Measurements from ENCODE around the gene TBC1D1. TPM values are rescaled to one million over a fixed set of nuclear protein-coding genes. Genes with fewer than 3 reads are reported as not detected.
A peak's percentile ranks its signal among the peaks of the same experiment; 100 is the strongest.

The TBC1D1 gene
- total RNA-seq, 1 donor from 2014 or later = 56.5 TPM

DNA sequence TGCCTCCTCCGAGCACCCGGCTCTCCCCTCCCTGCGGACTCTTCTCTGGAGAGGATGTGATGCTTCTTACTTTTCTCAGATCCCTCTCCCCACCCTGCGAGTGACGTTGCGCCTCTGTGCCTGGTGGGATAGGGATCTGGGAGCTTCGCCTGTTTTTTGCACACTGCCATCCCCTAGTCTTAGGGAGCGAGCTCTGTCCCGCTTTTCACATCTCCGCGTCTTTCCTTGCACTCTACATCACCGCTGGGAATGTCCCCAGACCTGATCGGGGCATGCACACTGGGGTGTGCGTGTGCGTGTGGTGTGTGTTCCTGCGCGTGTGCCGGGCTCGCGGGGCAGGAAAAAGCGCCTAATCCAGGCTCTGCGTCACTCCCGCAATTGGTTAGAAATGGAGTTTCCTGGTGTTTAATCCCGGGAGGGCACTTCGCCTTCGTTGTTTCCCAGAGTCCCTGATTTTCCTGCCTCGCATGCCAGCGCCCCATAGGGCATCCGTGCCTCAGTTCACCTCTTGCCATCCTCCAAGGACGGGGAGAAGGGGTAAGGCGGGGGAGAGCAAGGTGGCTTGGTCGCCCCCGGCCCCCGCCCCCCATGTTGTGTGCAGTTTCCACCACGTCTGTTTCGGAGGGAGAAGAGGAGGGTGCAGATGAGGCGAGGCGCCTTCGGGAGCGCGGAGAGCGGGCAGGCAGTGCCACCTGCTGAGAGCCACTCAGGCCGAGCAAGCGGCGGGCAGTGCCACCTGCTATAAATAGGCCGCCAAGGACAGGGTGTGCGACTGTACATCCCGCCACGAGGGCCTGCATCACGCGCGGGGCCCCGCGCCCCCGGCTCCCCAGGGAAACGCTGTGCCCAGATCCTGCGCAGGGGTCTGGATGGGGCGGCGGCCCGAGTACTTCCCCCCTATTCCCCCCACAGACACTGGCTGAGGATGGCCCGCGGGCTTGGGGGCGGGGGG is 759 bp upstream of the TBC1D1 start:
- Histone ChIP-seq H3K27ac (peak overlapping the region; percentile 84), H3K4me3 (peak overlapping the region; percentile 87), H3K4me1 (peaks cover 35% of the 10 kb centered on the region), H3K36me3 (no peaks in the 10 kb centered on the region), H3K9me3 (no peaks in the 10 kb centered on the region), H3K27me3 (ENCODE audit: low read depth) (no peaks in the 10 kb centered on the region)
- intact Hi-C loops (cut with DNase I) = no loop called here
- peak; percentile 86 for DNase-seq
- TF ChIP-seq, protein P1, sequence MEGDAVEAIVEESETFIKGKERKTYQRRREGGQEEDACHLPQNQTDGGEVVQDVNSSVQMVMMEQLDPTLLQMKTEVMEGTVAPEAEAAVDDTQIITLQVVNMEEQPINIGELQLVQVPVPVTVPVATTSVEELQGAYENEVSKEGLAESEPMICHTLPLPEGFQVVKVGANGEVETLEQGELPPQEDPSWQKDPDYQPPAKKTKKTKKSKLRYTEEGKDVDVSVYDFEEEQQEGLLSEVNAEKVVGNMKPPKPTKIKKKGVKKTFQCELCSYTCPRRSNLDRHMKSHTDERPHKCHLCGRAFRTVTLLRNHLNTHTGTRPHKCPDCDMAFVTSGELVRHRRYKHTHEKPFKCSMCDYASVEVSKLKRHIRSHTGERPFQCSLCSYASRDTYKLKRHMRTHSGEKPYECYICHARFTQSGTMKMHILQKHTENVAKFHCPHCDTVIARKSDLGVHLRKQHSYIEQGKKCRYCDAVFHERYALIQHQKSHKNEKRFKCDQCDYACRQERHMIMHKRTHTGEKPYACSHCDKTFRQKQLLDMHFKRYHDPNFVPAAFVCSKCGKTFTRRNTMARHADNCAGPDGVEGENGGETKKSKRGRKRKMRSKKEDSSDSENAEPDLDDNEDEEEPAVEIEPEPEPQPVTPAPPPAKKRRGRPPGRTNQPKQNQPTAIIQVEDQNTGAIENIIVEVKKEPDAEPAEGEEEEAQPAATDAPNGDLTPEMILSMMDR (IDR thresholded peaks at IDR 0.05) = no peak
- peak; percentile 90 to 94 for ATAC-seq

DNA sequence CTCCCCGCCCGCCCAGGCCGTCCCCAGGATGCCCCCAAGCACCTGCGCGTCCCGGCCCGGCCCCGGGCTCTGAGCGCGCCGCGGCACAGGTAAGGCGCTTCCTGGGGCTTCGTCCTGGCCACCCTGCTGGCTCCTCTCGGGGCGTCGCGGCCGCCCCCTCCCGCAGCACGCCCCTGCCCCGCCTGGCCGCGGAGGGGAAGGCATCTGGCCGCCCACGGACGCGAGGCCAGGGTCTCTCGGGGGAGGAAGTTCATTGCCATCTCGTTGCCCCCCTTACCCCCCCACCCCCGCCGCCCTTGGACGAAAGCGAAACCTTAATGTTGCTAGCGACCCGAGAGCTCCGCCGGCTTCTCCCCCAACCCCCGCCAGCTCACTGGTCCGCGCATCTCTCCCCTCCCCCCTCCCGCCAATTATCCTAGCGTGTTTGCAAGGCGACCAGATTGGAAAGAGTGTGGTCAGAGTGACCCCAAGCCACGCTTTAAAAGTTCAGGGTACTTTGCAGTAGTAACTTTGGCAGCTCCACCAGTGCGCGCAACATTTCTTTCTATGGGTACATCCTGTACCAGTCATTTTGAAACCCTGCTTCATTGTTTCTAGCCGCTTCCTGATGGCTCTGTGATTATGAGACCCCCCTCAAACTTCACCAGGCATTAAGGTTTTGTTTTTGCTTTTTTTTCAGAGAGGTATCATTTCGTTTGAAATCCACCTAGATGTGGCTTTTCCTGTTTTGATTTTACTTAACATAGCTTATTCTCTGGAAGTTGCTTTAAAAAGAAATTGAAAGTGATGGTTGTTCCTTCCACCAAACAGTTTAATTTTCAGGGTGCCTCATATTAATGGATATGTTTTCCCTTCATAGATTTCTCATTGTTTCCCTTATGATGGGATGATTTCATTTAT is 626 bp downstream of the TBC1D1 start:
- DNase-seq = peak; percentile 57
- H3K4me3 ChIP-seq = peak overlapping the region; percentile 87
- no peaks in the 10 kb centered on the region for H3K27me3 ChIP-seq (ENCODE audit: low read depth)
- peak overlapping the region; percentile 84 for H3K27ac ChIP-seq
- intact Hi-C loops (cut with DNase I) = no loop called here
- ATAC-seq = peak; percentile 60 to 68
- H3K4me1 ChIP-seq = peaks cover 29% of the 10 kb centered on the region
- no peaks in the 10 kb centered on the region for H3K36me3 ChIP-seq
- H3K9me3 ChIP-seq = no peaks in the 10 kb centered on the region
- TF ChIP-seq, protein P1 (IDR thresholded peaks at IDR 0.05) = peak; percentile 14

DNA sequence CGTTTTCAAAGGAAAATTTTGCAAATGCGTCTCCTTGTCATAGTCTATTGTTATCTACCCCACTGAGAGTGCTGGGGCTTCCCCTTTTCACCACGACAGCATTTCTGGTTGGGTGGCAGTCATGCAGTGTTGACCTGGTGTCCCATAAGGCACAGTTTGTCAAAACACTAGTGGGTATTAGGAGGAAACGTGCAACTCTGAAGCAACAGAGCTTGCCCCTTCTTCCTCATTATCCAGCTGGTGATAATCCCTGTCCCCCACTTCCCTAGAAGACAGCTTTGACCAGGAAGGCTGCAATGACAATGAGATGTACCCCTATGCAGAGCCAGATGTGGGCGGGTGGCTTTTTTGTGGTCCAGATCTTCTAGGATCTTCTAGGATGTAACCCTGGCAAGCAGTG is 1.8 kb downstream of the TBC1D1 start:
- TF ChIP-seq, protein P1 (IDR thresholded peaks at IDR 0.05) = no peak
- intact Hi-C loops (cut with DNase I) = no loop called here
- no peaks in the 10 kb centered on the region for H3K9me3 ChIP-seq
- ATAC-seq (peak; percentile 29 to 46), DNase-seq (peak; percentile 54)
- no peaks in the 10 kb centered on the region for H3K36me3 ChIP-seq
- peak overlapping the region; percentile 87 for H3K4me3 ChIP-seq
- H3K27ac ChIP-seq = no peak overlapping the region
- H3K4me1 ChIP-seq = peaks cover 29% of the 10 kb centered on the region
- no peaks in the 10 kb centered on the region for H3K27me3 ChIP-seq (ENCODE audit: low read depth)

DNA sequence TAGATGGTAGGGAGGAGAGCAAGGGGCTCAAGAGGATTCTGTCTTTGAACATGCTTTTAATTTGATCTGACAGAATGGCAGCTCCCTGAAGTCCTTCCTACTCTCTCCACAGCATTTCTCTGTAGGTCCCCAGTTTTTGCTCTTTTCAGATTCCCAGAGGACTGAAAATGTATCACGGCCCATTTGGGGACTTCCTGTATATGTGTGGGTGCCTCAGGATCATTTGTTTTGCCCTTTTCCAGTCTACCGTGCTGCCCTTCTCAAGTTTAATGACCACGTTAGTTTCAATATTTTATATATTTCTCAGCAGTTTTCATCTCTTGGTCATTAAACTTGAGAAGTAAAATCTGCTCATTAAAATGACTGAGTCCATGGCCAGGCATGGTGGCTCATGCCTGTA is 2.3 kb downstream of the TBC1D1 start:
- peaks cover 29% of the 10 kb centered on the region for H3K4me1 ChIP-seq
- intact Hi-C loops (cut with DNase I) = no loop called here

DNA sequence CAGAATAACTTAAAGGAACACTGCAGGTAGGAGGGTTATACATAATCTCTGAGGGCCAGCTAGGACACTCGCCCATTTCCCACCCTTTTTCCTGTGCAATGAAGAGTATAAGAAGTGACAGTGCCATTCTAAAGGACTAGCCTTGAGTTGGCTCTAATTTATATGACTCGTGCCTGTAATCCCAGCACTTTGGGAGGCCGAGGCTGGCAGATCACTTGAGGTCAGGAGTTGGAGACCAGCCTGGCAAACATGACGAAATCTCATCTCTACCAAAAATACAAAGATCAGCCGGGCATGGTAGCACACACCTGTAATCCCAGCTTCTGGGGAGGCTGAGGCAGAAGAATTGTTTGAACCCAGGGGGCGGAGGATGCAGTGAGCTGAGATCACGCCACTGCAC is 4.4 kb downstream of the TBC1D1 start:
- H3K36me3 ChIP-seq = no peaks in the 10 kb centered on the region
- ATAC-seq = no peak
- no peaks in the 10 kb centered on the region for H3K27me3 ChIP-seq (ENCODE audit: low read depth)
- H3K9me3 ChIP-seq = no peaks in the 10 kb centered on the region
- intact Hi-C loops (cut with DNase I) = no loop called here
- peaks cover 22% of the 10 kb centered on the region for H3K4me1 ChIP-seq
- no peak for DNase-seq
- H3K4me3 ChIP-seq = no peak overlapping the region
- TF ChIP-seq, protein P1 (IDR thresholded peaks at IDR 0.05) = no peak
- H3K27ac ChIP-seq = no peak overlapping the region

More for the DNA sequence above, 2.3 kb downstream of the TBC1D1 start:
- ATAC-seq (no peak), DNase-seq (no peak)
- Histone ChIP-seq H3K27me3 (ENCODE audit: low read depth) (no peaks in the 10 kb centered on the region), H3K27ac (no peak overlapping the region), H3K36me3 (no peaks in the 10 kb centered on the region), H3K9me3 (no peaks in the 10 kb centered on the region), H3K4me3 (no peak overlapping the region)
- TF ChIP-seq, protein P1 (IDR thresholded peaks at IDR 0.05) = no peak

Data from lower lobe of right lung (tissue), 2 donors.